ENCODE data around the gene FSCN2.

The FSCN2 gene

GRCh38 chr17:81578038-81578441 lies 49.9 kb downstream of the FSCN2 start:
- no peak for TF ChIP-seq CTCF (conservative IDR thresholded peaks at IDR 0.05; ENCODE audit: low read depth, low read length)
- no peak overlapping the region for H3K4me3 ChIP-seq (ENCODE audit: low read length)

GRCh38 chr17:81578561-81579225 lies 50.5 kb downstream of the FSCN2 start:
- H3K4me3 ChIP-seq (ENCODE audit: low read length) = no peak overlapping the region
- DNase-seq (ENCODE audit: low read depth) = no peak
- no peak for TF ChIP-seq CTCF (conservative IDR thresholded peaks at IDR 0.05; ENCODE audit: low read depth, low read length)

More at GRCh38 chr17:81578038-81578441, 49.9 kb downstream of the FSCN2 start:
- no peak for DNase-seq (ENCODE audit: low read depth)

GRCh38 chr17:81579298-81579697 lies 51.1 kb downstream of the FSCN2 start:
- DNase-seq (ENCODE audit: low read depth) = no peak
- no peak for TF ChIP-seq CTCF (conservative IDR thresholded peaks at IDR 0.05; ENCODE audit: low read depth, low read length)
- H3K4me3 ChIP-seq (ENCODE audit: low read length) = no peak overlapping the region

GRCh38 chr17:81579821-81580321 lies 51.7 kb downstream of the FSCN2 start:
- no peak overlapping the region for H3K4me3 ChIP-seq (ENCODE audit: low read length)
- no peak for TF ChIP-seq CTCF (conservative IDR thresholded peaks at IDR 0.05; ENCODE audit: low read depth, low read length)
- no peak for DNase-seq (ENCODE audit: low read depth)

GRCh38 chr17:81580481-81580880 lies 52.3 kb downstream of the FSCN2 start:
- no peak overlapping the region for H3K4me3 ChIP-seq (ENCODE audit: low read length)
- no peak for TF ChIP-seq CTCF (conservative IDR thresholded peaks at IDR 0.05; ENCODE audit: low read depth, low read length)
- DNase-seq (ENCODE audit: low read depth) = no peak

- DNase-seq (ENCODE audit: low read depth) = no peak
- H3K4me3 ChIP-seq (ENCODE audit: low read length) = no peak overlapping the region
- no peak for TF ChIP-seq CTCF (conservative IDR thresholded peaks at IDR 0.05; ENCODE audit: low read depth, low read length)
These were observed 53.6 kb downstream of the FSCN2 start for GRCh38 chr17:81581758-81582157.

GRCh38 chr17:81582341-81582740 lies 54.2 kb downstream of the FSCN2 start:
- no peak for DNase-seq (ENCODE audit: low read depth)
- H3K4me3 ChIP-seq (ENCODE audit: low read length) = no peak overlapping the region
- no peak for TF ChIP-seq CTCF (conservative IDR thresholded peaks at IDR 0.05; ENCODE audit: low read depth, low read length)
